Measurements from ENCODE around the gene SLC26A6. TPM values are rescaled to one million over a fixed set of nuclear protein-coding genes. Genes with fewer than 3 reads are reported as not detected.
A peak's percentile ranks its signal among the peaks of the same experiment; 100 is the strongest.

The SLC26A6 gene
- total RNA-seq, 6 donors from 2014 or later: 10.5 to 66.0 (median 20.4) TPM

- H3K27me3 ChIP-seq: no peaks in the 10 kb centered on the region
- no peaks in the 10 kb centered on the region for H3K9me3 ChIP-seq
- H3K4me1 ChIP-seq: peaks cover 3 to 8% (median 6%) of the 10 kb centered on the region in 4 donors
- 93 to 96% methylated on average over 14 to 24 of the region's 24 CpGs for WGBS, 2 donors
- H3K4me3 ChIP-seq: no peak overlapping the region
- H3K36me3 ChIP-seq: peaks cover 13 to 73% (median 40%) of the 10 kb centered on the region in 4 donors
- ATAC-seq (ENCODE audit: low FRiP score in 2 of 2) (no peak), DNase-seq (no peak)
- TF ChIP-seq POLR2AphosphoS5 (IDR thresholded peaks at IDR 0.05) (no peak), CTCF (IDR thresholded peaks at IDR 0.05) (no peak), EP300 (IDR thresholded peaks at IDR 0.05) (no peak)
- no peak overlapping the region for H3K27ac ChIP-seq
Measured at GRCh38 chr3:48678566-48679380, 43.5 kb upstream of the SLC26A6 start.

DNA sequence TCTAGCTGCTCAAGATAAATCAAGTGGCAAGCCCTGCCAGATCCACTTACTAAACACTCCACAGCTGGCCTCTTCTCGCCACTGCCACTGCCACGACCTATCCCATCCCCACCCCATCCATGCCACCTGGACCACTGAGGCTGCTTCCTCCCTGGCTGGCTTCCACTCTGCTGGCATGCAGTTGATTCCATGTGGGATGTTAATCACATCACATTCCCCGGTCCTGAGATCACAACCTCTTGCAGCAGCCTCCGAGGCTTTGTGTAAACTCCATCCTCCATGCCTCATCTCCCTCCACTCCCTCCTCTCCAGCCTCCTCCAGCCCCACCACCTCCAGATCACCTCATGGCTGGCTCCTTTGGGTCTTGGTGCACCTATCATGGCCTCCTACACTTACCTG is 42.8 kb upstream of the SLC26A6 start:
- no peaks in the 10 kb centered on the region for H3K27me3 ChIP-seq
- ATAC-seq (ENCODE audit: low FRiP score in 2 of 2) (no peak), DNase-seq (no peak)
- TF ChIP-seq CTCF (IDR thresholded peaks at IDR 0.05): no peak
- TF ChIP-seq EP300 (IDR thresholded peaks at IDR 0.05): no peak
- no peak for TF ChIP-seq POLR2AphosphoS5 (IDR thresholded peaks at IDR 0.05)
- no peak for TF ChIP-seq POLR2A (IDR thresholded peaks at IDR 0.05)
- H3K4me1 ChIP-seq: peaks cover 0 to 1% (median under 1%) of the 10 kb centered on the region in 4 donors
- no peaks in the 10 kb centered on the region for H3K9me3 ChIP-seq
- H3K36me3 ChIP-seq: peaks cover 13 to 73% (median 40%) of the 10 kb centered on the region in 4 donors
- WGBS, 2 donors: 71 to 78% methylated on average over 4 of the region's 4 CpGs
- H3K4me3 ChIP-seq: no peak overlapping the region
- H3K27ac ChIP-seq: no peak overlapping the region

GRCh38 chr3:48674505-48674904 is 39.2 kb upstream of the SLC26A6 start:
- WGBS, 2 donors: 88% methylated on average over 2 of the region's 9 CpGs; no CpG with 5 or more reads in 1 of the 2 donors
- peaks cover 0 to 54% (median 13%) of the 10 kb centered on the region in 4 donors for H3K36me3 ChIP-seq
- ATAC-seq (ENCODE audit: low FRiP score in 2 of 2) (peak in 1 of 2 donors; percentile 24), DNase-seq (no peak)
- H3K9me3 ChIP-seq: no peaks in the 10 kb centered on the region
- no peaks in the 10 kb centered on the region for H3K27me3 ChIP-seq
- no peak overlapping the region for H3K4me3 ChIP-seq
- TF ChIP-seq CTCF (IDR thresholded peaks at IDR 0.05): no peak
- no peak for TF ChIP-seq EP300 (IDR thresholded peaks at IDR 0.05)
- no peak for TF ChIP-seq POLR2AphosphoS5 (IDR thresholded peaks at IDR 0.05)
- TF ChIP-seq POLR2A (IDR thresholded peaks at IDR 0.05): no peak
- no peaks in the 10 kb centered on the region for H3K4me1 ChIP-seq
- H3K27ac ChIP-seq: no peak overlapping the region

- Histone ChIP-seq H3K9me3 (no peaks in the 10 kb centered on the region), H3K36me3 (peaks cover 0 to 34% (median 4%) of the 10 kb centered on the region in 4 donors), H3K4me1 (no peaks in the 10 kb centered on the region), H3K27ac (no peak overlapping the region), H3K4me3 (no peak overlapping the region), H3K27me3 (no peaks in the 10 kb centered on the region)
- ATAC-seq (ENCODE audit: low FRiP score in 2 of 2) (no peak), DNase-seq (no peak)
- no peak for TF ChIP-seq POLR2A (IDR thresholded peaks at IDR 0.05)
- no peak for TF ChIP-seq POLR2AphosphoS5 (IDR thresholded peaks at IDR 0.05)
- no peak for TF ChIP-seq CTCF (IDR thresholded peaks at IDR 0.05)
- TF ChIP-seq EP300 (IDR thresholded peaks at IDR 0.05): no peak
- WGBS, 2 donors: 59 to 64% methylated on average over 1 of the region's 1 CpG
Measured at GRCh38 chr3:48672522-48672921, 37.3 kb upstream of the SLC26A6 start.

All from upper lobe of left lung (tissue), 6 donors.